Panc1 (cell line): Measurements from ENCODE around the gene PPP1R9A. TPM values are rescaled to one million over a fixed set of nuclear protein-coding genes. Genes with fewer than 3 reads are reported as not detected.

Source experiments
- ATAC-seq: fragments of 200-7000 bp; cut with Tn5 transposase; 2 replicates; pipeline ENCODE4 v1.9.1; 2020; ENCODE audit warnings: mild to moderate bottlenecking, moderate library complexity
- BruUV-seq: library from RNA; stranded (reverse); fragments of 400-500 nt; replicated peaks from 2 replicates; lab custom pipeline; 2021; lab: Mats Ljungman, UMichigan
- CTCF ChIA-PET: fragments of 300-600 bp; sonication (Branson Sonifier 250); formaldehyde crosslinking; loops from one replicate; lab custom pipeline; 2022; ENCODE audit warnings: antibody characterized with exemption; lab: Charles Lee
- POLR2A ChIA-PET: fragments of 300-600 bp; sonication (Branson Sonifier 250); formaldehyde crosslinking; loops from one replicate; lab custom pipeline; 2022; ENCODE audit warnings: antibody characterized with exemption; lab: Charles Lee
- DNase-seq: peaks from one replicate; pipeline ENCODE4 v3.0.0-alpha.2; 2010; ENCODE audit warnings: low read depth, low spot score
- H3K27ac ChIP-seq: 2 replicates; pipeline ENCODE4 v1.5.1; 2011; ENCODE audit warnings: mild to moderate bottlenecking, low read length, inconsistent platforms
- H3K27me3 ChIP-seq: fragments of 200-500 bp; sonication (Bioruptor generic); 2 replicates; pipeline ENCODE4 v1.6.0; 2014; ENCODE audit warnings: low read length, inconsistent platforms; ENCODE audit not compliant: control insufficient read depth, insufficient read depth
- H3K36me3 ChIP-seq: fragments of 200-500 bp; sonication (Bioruptor generic); 2 replicates; pipeline ENCODE4 v1.5.1; 2014; ENCODE audit warnings: inconsistent platforms, mild to moderate bottlenecking, low read length, moderate library complexity; ENCODE audit not compliant: control insufficient read depth, insufficient read depth
- H3K4me1 ChIP-seq: 2 replicates; pipeline ENCODE4 v1.5.1; 2011; ENCODE audit warnings: inconsistent platforms, mild to moderate bottlenecking, low read length, moderate library complexity; ENCODE audit not compliant: control insufficient read depth, insufficient read depth
- H3K4me3 ChIP-seq, 2 experiments: 2 replicates each; pipeline ENCODE4 v1.5.1; 2011 to 2012; ENCODE audit warnings: low read depth in 2 of 2, low read length in 2 of 2, mild to moderate bottlenecking in 2 of 2, inconsistent platforms in 1 of 2, moderate library complexity in 1 of 2
- H3K9me3 ChIP-seq: fragments of 200-500 bp; sonication (Bioruptor generic); 2 replicates; pipeline ENCODE4 v1.5.1; 2014; ENCODE audit warnings: low read depth, mild to moderate bottlenecking, inconsistent platforms, low read length, moderate library complexity; ENCODE audit not compliant: control insufficient read depth, insufficient read depth
- POLR2AphosphoS5 ChIP-seq: IDR thresholded peaks from 2 replicates; pipeline ENCODE4 v1.6.1; 2012; ENCODE audit warnings: mild to moderate bottlenecking, low read depth, low read length, moderate library complexity
- SIN3A ChIP-seq: IDR thresholded peaks from 2 replicates; pipeline ENCODE4 v1.6.1; 2012; ENCODE audit warnings: low read depth, mild to moderate bottlenecking, low read length, moderate library complexity, borderline replicate concordance; ENCODE audit not compliant: insufficient read depth
- TCF7L2 ChIP-seq: IDR thresholded peaks from 2 replicates; pipeline ENCODE4 v1.6.1; 2011; ENCODE audit warnings: mild to moderate bottlenecking, low read depth, low read length, inconsistent platforms
- in situ Hi-C: cut with HindIII; loops from 2 replicates; pipeline ENCODE4 v1.10.0; 2016; ENCODE audit warnings: low sequenced_read_pairs, low pct_unique_long_range_greater_than_20kb
- intact Hi-C: fragments of 100-400 bp; cut with micrococcal nuclease; formaldehyde crosslinking; loops from one replicate; pipeline ENCODE4 v1.10.0; 2022; ENCODE audit not compliant: unreplicated experiment
- total RNA-seq: library from RNA; stranded (reverse); gene quantifications from one replicate; pipeline ENCODE4 v1.2.1, GENCODE V29; 2021; ENCODE audit not compliant: unreplicated experiment
- TF ChIP-seq, protein P1 (sequence below): fragments of 450-650 bp; IDR thresholded peaks from 2 replicates; pipeline ENCODE4 v1.5.1; 2017; ENCODE audit warnings: mild to moderate bottlenecking
- TF ChIP-seq, protein P2 (sequence below), 2 experiments: IDR thresholded peaks; 2 replicates each; pipeline ENCODE4 v1.6.1; 2011 to 2012; ENCODE audit warnings: low read depth in 2 of 2, control low read depth in 1 of 2, low read length in 1 of 2, mild to moderate bottlenecking in 1 of 2, moderate library complexity in 1 of 2; ENCODE audit not compliant: insufficient read depth in 1 of 2

PPP1R9A gene
- total RNA-seq, 1 experiment from 2014 or later = 5.0 TPM

GRCh38 chr7:95028683-95029082 lies 121.3 kb downstream of the PPP1R9A start:
- POLR2A ChIA-PET = no interaction called here
- Histone ChIP-seq H3K4me3 (no peak overlapping the region), H3K4me1 (no peaks in the 10 kb centered on the region), H3K27ac (no peak overlapping the region), H3K27me3 (no peaks in the 10 kb centered on the region), H3K9me3 (no peaks in the 10 kb centered on the region), H3K36me3 (no peaks in the 10 kb centered on the region)
- CTCF ChIA-PET = no interaction called here
- in situ Hi-C loops = no loop called here
- no TSS peak for BruUV-seq
- TF ChIP-seq SIN3A = no peak
- TF ChIP-seq, protein P1, sequence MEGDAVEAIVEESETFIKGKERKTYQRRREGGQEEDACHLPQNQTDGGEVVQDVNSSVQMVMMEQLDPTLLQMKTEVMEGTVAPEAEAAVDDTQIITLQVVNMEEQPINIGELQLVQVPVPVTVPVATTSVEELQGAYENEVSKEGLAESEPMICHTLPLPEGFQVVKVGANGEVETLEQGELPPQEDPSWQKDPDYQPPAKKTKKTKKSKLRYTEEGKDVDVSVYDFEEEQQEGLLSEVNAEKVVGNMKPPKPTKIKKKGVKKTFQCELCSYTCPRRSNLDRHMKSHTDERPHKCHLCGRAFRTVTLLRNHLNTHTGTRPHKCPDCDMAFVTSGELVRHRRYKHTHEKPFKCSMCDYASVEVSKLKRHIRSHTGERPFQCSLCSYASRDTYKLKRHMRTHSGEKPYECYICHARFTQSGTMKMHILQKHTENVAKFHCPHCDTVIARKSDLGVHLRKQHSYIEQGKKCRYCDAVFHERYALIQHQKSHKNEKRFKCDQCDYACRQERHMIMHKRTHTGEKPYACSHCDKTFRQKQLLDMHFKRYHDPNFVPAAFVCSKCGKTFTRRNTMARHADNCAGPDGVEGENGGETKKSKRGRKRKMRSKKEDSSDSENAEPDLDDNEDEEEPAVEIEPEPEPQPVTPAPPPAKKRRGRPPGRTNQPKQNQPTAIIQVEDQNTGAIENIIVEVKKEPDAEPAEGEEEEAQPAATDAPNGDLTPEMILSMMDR = no peak
- TF ChIP-seq, protein P2, sequence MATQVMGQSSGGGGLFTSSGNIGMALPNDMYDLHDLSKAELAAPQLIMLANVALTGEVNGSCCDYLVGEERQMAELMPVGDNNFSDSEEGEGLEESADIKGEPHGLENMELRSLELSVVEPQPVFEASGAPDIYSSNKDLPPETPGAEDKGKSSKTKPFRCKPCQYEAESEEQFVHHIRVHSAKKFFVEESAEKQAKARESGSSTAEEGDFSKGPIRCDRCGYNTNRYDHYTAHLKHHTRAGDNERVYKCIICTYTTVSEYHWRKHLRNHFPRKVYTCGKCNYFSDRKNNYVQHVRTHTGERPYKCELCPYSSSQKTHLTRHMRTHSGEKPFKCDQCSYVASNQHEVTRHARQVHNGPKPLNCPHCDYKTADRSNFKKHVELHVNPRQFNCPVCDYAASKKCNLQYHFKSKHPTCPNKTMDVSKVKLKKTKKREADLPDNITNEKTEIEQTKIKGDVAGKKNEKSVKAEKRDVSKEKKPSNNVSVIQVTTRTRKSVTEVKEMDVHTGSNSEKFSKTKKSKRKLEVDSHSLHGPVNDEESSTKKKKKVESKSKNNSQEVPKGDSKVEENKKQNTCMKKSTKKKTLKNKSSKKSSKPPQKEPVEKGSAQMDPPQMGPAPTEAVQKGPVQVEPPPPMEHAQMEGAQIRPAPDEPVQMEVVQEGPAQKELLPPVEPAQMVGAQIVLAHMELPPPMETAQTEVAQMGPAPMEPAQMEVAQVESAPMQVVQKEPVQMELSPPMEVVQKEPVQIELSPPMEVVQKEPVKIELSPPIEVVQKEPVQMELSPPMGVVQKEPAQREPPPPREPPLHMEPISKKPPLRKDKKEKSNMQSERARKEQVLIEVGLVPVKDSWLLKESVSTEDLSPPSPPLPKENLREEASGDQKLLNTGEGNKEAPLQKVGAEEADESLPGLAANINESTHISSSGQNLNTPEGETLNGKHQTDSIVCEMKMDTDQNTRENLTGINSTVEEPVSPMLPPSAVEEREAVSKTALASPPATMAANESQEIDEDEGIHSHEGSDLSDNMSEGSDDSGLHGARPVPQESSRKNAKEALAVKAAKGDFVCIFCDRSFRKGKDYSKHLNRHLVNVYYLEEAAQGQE (IDR thresholded peaks at IDR 0.05; ENCODE audit: insufficient read depth in 1 of 2, low read depth in 2 of 2, low read length in 1 of 2) = no peak
- TF ChIP-seq TCF7L2 = no peak
- no peak for TF ChIP-seq POLR2AphosphoS5
- ATAC-seq = no peak
- no peak for DNase-seq
- intact Hi-C loops = no loop called here

- BruUV-seq = no TSS peak
- TF ChIP-seq, protein P2 (IDR thresholded peaks at IDR 0.05; ENCODE audit: insufficient read depth in 1 of 2, low read depth in 2 of 2, low read length in 1 of 2) = no peak
- no peak for TF ChIP-seq SIN3A
- no peak overlapping the region for H3K4me3 ChIP-seq
- no peak overlapping the region for H3K27ac ChIP-seq
- intact Hi-C loops (no loop called here), in situ Hi-C loops (no loop called here)
- no peaks in the 10 kb centered on the region; the same call in 1 of the 2 replicates for H3K9me3 ChIP-seq
- H3K27me3 ChIP-seq = no peaks in the 10 kb centered on the region
- ChIA-PET POLR2A (no interaction called here), CTCF (no interaction called here)
- no peaks in the 10 kb centered on the region for H3K36me3 ChIP-seq
- ATAC-seq = no peak
- no peak for DNase-seq
- no peaks in the 10 kb centered on the region for H3K4me1 ChIP-seq
These were observed 127.9 kb downstream of the PPP1R9A start for GRCh38 chr7:95035295-95035694.
